Measurements from ENCODE around the gene KDM2B. TPM values are rescaled to one million over a fixed set of nuclear protein-coding genes. Genes with fewer than 3 reads are reported as not detected.

KDM2B gene
- total RNA-seq, 8 experiments from 2014 or later: 20.6 to 42.8 (median 30.7) TPM

DNA sequence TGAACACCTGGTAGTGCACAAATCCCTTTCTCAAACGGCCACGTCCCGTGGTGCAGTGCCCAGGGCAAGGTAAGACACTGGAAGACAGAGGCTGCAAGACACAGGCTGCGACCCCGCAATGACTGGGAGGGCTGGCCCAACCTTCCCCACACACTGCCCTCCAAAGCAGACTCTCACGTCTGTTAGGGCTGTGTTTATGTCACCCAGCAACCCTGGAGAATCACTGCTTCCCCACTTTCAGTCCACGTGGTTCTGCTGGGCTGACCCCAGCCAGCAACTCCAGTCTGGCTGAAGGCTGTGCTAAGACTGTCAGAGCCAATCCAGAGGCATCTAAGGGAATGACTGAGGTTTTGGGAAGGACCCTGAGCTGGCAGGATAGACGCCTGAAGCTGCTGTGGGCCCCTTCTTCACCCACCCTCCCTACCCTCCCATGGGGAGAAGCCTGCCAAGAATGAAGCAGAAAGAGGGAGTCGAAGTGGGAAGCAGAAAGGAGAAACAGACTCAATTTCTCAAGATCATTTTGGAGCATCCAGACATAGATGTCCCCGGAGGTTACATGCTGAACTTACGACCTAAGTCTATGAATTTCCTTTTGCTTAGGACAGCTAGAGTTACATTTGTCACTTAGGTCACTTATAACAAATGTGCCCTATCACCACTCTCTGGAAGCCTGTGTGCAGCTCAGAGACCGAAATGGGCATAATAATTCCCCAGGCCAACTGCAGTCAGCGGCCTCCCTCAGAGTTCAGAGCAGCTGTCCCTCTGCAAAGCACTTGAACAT lies 11.7 kb downstream of the KDM2B start:
- 0 to 74% (median 59%) methylated on average over 1 to 7 of the region's 13 CpGs; no CpG with 5 or more reads in 3 of the 10 experiments for WGBS, 10 experiments
- peak; percentile 82 to 95 (median 90) for ATAC-seq (replicated peaks in 6 of 8)
- H3K4me3 ChIP-seq: no peak overlapping the region
- H3K27ac ChIP-seq: peak overlapping the region in 1 of 2 donors; percentile 50
- H3K4me1 ChIP-seq (replicated peaks in 1 of 2): peaks cover 11 to 13% of the 10 kb centered on the region in 2 donors
- in situ Hi-C loops (cut with MboI; ENCODE audit: low pct_unique_long_range_greater_than_20kb in 2 of 9, low sequenced_read_pairs in 9 of 9, unreplicated experiment in 9 of 9): loop anchor here in 1 of 9 experiments (25.0 kb wide), 1 partner anchor 93 kb away; the partner anchor contains the start of gene MORN3

DNA sequence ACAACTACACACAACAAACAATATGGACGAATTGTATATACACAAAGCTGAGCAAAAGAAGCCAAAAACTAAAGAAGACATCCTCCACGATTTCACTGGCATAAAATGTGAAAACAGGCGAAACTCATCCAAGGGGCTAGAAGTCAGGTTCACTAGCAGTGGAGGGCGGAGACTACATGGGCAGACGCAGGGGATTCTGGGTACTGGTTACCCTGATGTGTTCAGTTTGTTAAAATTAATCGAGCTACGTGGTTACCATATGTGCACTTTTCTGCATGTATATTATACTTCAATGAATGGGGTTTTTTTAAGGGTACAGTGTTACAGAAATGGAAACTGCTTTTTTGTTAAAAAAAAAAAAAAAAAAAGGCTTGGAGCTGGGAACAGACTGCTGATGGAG lies 12.3 kb downstream of the KDM2B start:
- peak in 4 of 8 experiments; percentile 9 to 62 (median 14) for ATAC-seq (replicated peaks in 6 of 8)
- in situ Hi-C loops (cut with MboI; ENCODE audit: low pct_unique_long_range_greater_than_20kb in 2 of 9, low sequenced_read_pairs in 9 of 9, unreplicated experiment in 9 of 9): loop anchor here in 1 of 9 experiments (25.0 kb wide), 1 partner anchor 94 kb away; the partner anchor contains the start of gene MORN3
- Histone ChIP-seq H3K27ac (peak overlapping the region in 1 of 2 donors; percentile 50), H3K4me1 (replicated peaks in 1 of 2) (peaks cover 11 to 13% of the 10 kb centered on the region in 2 donors), H3K4me3 (no peak overlapping the region)
- WGBS, 10 experiments: 29 to 100% (median 80%) methylated on average over 1 to 5 of the region's 7 CpGs; no CpG with 5 or more reads in 2 of the 10 experiments

DNA sequence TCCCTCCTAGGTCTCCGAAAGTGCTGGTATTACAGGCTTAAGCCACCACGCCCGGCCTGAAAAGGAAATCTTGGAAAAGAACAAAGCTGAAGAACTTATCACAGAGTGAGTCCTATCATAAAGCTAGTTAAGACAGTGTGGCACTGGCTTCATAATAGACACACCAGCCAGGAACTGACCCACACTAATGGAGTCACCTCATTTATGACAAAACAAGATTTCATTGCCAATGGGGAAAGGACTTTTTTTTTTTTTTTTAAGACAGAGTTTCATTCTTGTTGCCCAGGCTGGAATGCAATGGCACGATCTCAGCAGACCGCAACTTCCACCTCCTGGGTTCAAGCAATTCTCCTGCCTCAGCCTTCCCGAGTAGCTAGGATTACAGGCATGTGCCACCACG lies 15.7 kb downstream of the KDM2B start:
- in situ Hi-C loops (cut with MboI; ENCODE audit: low pct_unique_long_range_greater_than_20kb in 2 of 9, low sequenced_read_pairs in 9 of 9, unreplicated experiment in 9 of 9): loop anchor here in 1 of 9 experiments (25.0 kb wide), 1 partner anchor 97 kb away; the partner anchor contains the start of gene MORN3
- 80 to 100% (median 93%) methylated on average over 1 to 5 of the region's 7 CpGs; no CpG with 5 or more reads in 2 of the 10 experiments for WGBS, 10 experiments

DNA sequence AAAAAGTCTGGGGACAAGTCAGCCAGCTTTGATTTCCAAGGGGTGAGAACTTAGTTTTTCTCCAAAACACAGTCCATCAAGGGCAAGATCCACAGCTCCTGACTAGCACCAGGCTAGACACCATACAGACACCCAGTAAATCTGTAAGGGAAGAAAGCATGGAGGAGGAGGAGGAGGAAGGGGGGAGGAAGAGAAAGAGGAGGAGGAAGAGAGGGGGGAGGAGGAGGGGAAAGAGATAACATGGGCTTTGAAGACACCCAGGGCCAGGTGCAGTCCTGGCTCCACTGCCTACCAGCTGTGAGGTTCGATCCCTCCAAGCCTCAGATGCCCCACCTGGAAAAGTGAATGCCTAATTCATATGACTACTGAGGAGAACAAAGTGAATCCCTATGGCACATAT lies 18.3 kb downstream of the KDM2B start:
- 71% methylated on average over 1 of the region's 1 CpG; no CpG with 5 or more reads in 9 of the 10 experiments for WGBS, 10 experiments
- H3K4me3 ChIP-seq: no peak overlapping the region
- H3K4me1 ChIP-seq (replicated peaks in 1 of 2): no peaks in the 10 kb centered on the region
- no peak for ATAC-seq (replicated peaks in 6 of 8)
- no peak overlapping the region for H3K27ac ChIP-seq
- in situ Hi-C loops (cut with MboI; ENCODE audit: low pct_unique_long_range_greater_than_20kb in 2 of 9, low sequenced_read_pairs in 9 of 9, unreplicated experiment in 9 of 9): loop anchor here in 1 of 9 experiments (25.0 kb wide), 1 partner anchor 100 kb away; the partner anchor contains the start of gene MORN3

More for the DNA sequence above, 15.7 kb downstream of the KDM2B start:
- H3K27ac ChIP-seq: no peak overlapping the region
- H3K4me3 ChIP-seq: no peak overlapping the region
- peaks cover 11 to 13% of the 10 kb centered on the region in 2 donors for H3K4me1 ChIP-seq (replicated peaks in 1 of 2)
- no peak for ATAC-seq (replicated peaks in 6 of 8)

DNA sequence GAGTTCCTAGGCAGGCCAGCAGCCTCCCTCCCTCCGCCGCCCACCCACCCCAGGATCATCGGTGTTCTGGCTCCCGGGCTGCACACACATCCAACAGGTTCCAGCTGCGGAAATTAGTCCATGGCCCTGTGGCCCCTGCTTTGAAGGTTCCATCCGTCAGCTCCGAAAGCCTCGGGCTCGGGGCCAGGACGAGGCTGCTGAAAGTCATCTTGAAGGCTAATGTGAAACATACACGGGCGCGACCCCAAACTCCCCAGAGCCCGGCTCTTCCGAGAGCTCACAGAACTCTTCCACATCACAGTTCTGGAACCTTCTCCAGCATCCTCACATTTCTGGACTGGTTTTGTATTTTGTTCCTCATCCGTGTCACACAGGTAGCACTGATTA lies 19.8 kb downstream of the KDM2B start:
- no peaks in the 10 kb centered on the region for H3K4me1 ChIP-seq (replicated peaks in 1 of 2)
- H3K27ac ChIP-seq: no peak overlapping the region
- in situ Hi-C loops (cut with MboI; ENCODE audit: low pct_unique_long_range_greater_than_20kb in 2 of 9, low sequenced_read_pairs in 9 of 9, unreplicated experiment in 9 of 9): loop anchor here in 1 of 9 experiments (25.0 kb wide), 1 partner anchor 101 kb away; the partner anchor contains the start of gene MORN3
- ATAC-seq (replicated peaks in 6 of 8): no peak
- WGBS, 10 experiments: 68 to 100% (median 93%) methylated on average over 1 to 5 of the region's 16 CpGs; no CpG with 5 or more reads in 6 of the 10 experiments
- no peak overlapping the region for H3K4me3 ChIP-seq

DNA sequence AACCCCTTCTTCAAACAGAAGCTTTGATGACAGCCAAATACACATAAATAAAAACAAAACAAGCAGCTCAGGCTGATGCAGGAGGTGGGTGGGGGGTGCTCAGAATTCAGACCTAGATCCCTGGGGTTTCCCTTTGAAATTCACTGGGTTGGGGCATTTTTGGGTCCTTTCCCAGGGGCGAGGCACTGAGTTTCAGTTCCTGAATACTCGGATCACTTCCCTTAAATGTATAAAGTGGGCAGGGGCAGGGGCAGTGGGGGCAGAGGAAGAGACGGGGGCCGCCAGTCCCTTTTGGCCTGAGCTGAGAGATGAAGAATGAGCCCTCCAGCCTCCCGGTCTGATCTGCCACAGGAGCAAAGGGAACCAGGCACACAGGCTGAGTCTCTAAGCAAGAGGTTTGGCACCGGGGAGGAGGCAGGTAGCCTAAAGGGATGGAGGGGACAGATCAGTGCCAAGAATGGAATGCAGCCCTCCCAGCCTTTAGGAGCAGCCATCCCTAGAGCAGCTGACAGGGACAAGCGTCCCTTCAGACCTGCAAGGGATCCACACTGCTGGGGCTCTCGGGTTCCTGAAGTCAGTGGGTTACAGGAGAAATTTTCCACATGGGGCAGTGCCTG lies 20.3 kb downstream of the KDM2B start:
- ATAC-seq (replicated peaks in 6 of 8): peak in 2 of 8 experiments; percentile 39 to 58
- 60 to 100% (median 88%) methylated on average over 1 to 3 of the region's 8 CpGs; no CpG with 5 or more reads in 4 of the 10 experiments for WGBS, 10 experiments

DNA sequence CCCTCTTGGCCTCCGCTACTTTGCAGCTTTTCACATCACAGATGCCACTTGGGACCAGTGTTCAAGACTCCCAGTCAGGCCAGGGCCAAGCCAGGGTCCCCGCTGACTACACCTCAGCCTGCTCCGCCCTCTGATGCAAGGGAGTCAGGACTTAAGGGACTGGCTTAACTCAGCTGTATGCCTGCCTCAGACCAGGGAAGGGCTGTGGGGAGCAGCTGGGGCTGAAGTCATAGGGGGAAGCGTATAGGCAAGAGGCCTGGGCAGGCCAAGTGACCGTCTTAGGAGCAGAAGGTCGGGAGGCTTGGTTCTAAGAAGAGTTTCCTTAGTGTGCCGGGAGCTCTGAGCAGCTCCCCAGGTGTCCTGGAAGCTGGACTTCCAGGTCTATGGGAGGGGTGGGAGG lies 21.9 kb downstream of the KDM2B start:
- in situ Hi-C loops (cut with MboI; ENCODE audit: low pct_unique_long_range_greater_than_20kb in 2 of 9, low sequenced_read_pairs in 9 of 9, unreplicated experiment in 9 of 9): loop anchor here in 1 of 9 experiments (25.0 kb wide), 1 partner anchor 103 kb away; the partner anchor contains the start of gene MORN3
- Histone ChIP-seq H3K4me3 (no peak overlapping the region), H3K4me1 (replicated peaks in 1 of 2) (no peaks in the 10 kb centered on the region), H3K27ac (no peak overlapping the region)
- WGBS, 10 experiments: 82% methylated on average over 3 of the region's 7 CpGs; no CpG with 5 or more reads in 9 of the 10 experiments
- ATAC-seq (replicated peaks in 6 of 8): peak in 1 of 8 experiments; percentile 32

More for the DNA sequence above, 20.3 kb downstream of the KDM2B start:
- Histone ChIP-seq H3K4me3 (no peak overlapping the region), H3K27ac (no peak overlapping the region), H3K4me1 (replicated peaks in 1 of 2) (no peaks in the 10 kb centered on the region)
- in situ Hi-C loops (cut with MboI; ENCODE audit: low pct_unique_long_range_greater_than_20kb in 2 of 9, low sequenced_read_pairs in 9 of 9, unreplicated experiment in 9 of 9): loop anchor here in 1 of 9 experiments (25.0 kb wide), 1 partner anchor 102 kb away; the partner anchor contains the start of gene MORN3

DNA sequence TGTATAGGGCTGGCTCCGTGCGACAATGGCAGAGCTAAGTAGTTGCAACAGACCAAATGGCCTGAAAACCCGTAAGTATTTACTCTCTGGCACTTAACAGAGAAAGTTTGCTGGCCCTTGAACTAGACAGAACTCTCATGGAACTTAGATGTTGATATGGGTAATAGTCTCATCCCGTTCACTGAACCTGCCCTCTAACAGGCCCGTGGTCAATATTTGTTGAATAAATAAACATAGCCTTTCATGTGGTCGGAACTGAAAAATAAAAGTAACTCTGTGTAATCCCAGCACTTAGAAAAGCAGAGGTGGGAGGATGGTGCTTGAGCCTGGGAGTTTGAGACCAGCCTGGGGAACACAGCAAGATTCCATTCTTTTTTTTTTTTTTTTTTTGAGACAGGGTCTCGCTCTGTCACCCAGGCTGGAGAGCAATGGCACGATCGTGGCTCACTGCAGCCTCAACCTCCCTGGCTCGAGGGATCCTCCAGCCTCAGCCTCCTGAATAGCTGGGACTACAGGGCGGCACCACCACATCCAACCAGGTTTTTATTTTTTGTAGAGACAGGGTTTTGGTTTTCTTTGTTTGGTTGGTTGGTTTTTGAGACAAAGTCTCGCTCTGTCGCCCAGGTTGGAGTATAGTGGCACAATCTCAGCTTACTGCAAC lies 29.7 kb downstream of the KDM2B start:
- Histone ChIP-seq H3K4me3 (no peak overlapping the region), H3K27ac (no peak overlapping the region), H3K4me1 (replicated peaks in 1 of 2) (no peaks in the 10 kb centered on the region)
- WGBS, 10 experiments: 70 to 100% (median 92%) methylated on average over 3 to 10 of the region's 13 CpGs
- no peak for ATAC-seq (replicated peaks in 6 of 8)
- in situ Hi-C loops (cut with MboI; ENCODE audit: low pct_unique_long_range_greater_than_20kb in 2 of 9, low sequenced_read_pairs in 9 of 9, unreplicated experiment in 9 of 9): loop anchor here in 1 of 9 experiments (25.0 kb wide), 1 partner anchor 111 kb away; the partner anchor contains the start of gene MORN3

DNA sequence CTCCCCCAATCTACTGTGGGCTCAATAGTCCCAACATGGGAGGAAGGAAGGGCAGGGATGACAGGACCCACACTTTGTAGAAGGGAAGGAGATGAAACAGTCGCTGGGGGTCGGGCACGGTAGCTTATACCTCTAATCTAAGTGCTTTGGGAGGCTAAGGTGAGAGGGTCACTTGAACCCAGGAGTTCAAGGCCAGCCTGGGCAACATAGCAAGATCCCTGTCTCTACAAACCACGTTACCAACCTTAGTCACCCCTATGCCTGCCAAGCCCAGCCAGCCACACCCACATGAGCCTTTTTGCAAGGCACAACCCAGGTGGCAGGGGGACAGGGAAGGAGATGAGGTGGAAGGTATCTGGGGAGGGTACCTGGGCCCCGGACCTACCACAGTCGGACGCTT lies 31.7 kb downstream of the KDM2B start:
- WGBS, 10 experiments: 87 to 100% (median 100%) methylated on average over 1 to 4 of the region's 7 CpGs; no CpG with 5 or more reads in 7 of the 10 experiments
- H3K27ac ChIP-seq: no peak overlapping the region
- H3K4me1 ChIP-seq (replicated peaks in 1 of 2): peaks cover 0 to 3% of the 10 kb centered on the region in 2 donors
- ATAC-seq (replicated peaks in 6 of 8): no peak
- in situ Hi-C loops (cut with MboI; ENCODE audit: low pct_unique_long_range_greater_than_20kb in 2 of 9, low sequenced_read_pairs in 9 of 9, unreplicated experiment in 9 of 9): no loop called here
- H3K4me3 ChIP-seq: no peak overlapping the region

DNA sequence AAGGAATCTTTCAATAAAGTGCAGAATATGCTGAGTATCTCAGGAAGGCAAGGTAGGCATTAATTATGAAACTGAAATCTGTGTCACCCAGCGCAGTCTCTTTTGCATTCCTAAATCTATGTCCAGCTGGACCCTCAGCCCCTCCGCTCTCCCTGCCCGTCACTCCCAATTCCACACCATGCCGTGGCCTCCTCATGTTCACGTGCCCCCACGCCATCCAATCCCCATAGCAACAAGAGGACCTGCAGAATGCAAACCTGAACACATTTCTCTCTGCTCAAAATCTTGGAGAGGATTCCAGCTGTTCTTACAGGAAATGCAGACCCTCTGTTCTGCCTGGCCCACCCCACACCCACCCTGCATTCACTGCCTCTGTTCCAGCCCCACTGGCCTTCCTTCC lies 35.3 kb downstream of the KDM2B start:
- peaks cover 0 to 3% of the 10 kb centered on the region in 2 donors for H3K4me1 ChIP-seq (replicated peaks in 1 of 2)
- peak in 1 of 8 experiments; percentile 28 for ATAC-seq (replicated peaks in 6 of 8)
- no peak overlapping the region for H3K27ac ChIP-seq
- WGBS, 10 experiments: 81 to 100% (median 96%) methylated on average over 1 to 5 of the region's 6 CpGs; no CpG with 5 or more reads in 5 of the 10 experiments
- in situ Hi-C loops (cut with MboI; ENCODE audit: low pct_unique_long_range_greater_than_20kb in 2 of 9, low sequenced_read_pairs in 9 of 9, unreplicated experiment in 9 of 9): no loop called here
- no peak overlapping the region for H3K4me3 ChIP-seq

DNA sequence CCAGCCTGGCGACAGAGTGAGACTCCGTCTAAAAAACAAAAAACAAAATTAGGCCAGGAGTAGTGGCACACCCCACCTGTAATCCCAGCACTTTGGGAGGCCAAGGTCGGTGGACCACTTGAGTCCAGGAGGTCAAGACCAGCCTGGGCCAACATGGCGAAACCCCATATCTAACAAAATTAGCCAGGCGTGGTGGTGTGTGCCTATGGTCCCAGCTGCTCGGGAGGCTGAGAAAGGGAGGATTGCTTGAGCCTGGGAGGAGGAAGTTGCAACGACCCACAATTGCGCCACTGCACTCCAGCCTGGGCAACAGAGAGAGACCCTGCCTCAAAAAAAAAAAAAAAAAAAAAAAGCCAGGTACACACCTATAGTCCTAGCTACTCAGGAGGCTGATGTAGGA lies 37.0 kb downstream of the KDM2B start:
- Histone ChIP-seq H3K4me1 (replicated peaks in 1 of 2) (peaks cover under 1 to 3% of the 10 kb centered on the region in 2 donors), H3K4me3 (no peak overlapping the region), H3K27ac (no peak overlapping the region)
- no peak for ATAC-seq (replicated peaks in 6 of 8)
- in situ Hi-C loops (cut with MboI; ENCODE audit: low pct_unique_long_range_greater_than_20kb in 2 of 9, low sequenced_read_pairs in 9 of 9, unreplicated experiment in 9 of 9): no loop called here
- 67 to 100% (median 93%) methylated on average over 1 to 7 of the region's 8 CpGs; no CpG with 5 or more reads in 2 of the 10 experiments for WGBS, 10 experiments

DNA sequence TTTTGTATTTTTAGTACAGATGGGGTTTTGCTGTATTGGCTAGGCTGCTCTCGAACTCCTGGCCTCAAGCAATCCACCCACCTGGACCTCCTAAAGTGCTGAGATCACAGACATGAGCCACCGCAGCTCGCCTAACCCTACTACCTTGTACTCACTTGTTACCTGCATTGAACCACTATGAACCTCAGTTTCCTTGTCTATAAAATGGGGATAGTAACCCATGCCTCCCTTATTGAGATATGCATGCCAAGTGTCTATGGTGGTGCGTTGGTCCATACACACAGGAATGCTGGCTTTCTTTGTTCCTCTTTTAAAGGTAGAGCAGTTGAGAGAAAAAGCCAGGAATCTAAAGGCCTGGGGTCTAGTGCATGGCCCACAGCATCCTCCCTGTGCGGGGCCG lies 40.9 kb downstream of the KDM2B start:
- WGBS, 10 experiments: 92 to 100% (median 96%) methylated on average over 3 to 6 of the region's 6 CpGs; no CpG with 5 or more reads in 3 of the 10 experiments
- peaks cover 13 to 14% of the 10 kb centered on the region in 2 donors for H3K4me1 ChIP-seq (replicated peaks in 1 of 2)
- H3K27ac ChIP-seq: no peak overlapping the region
- ATAC-seq (replicated peaks in 6 of 8): no peak
- no peak overlapping the region for H3K4me3 ChIP-seq
- in situ Hi-C loops (cut with MboI; ENCODE audit: low pct_unique_long_range_greater_than_20kb in 2 of 9, low sequenced_read_pairs in 9 of 9, unreplicated experiment in 9 of 9): no loop called here

Measured in motor neuron (in vitro differentiated cells).